Gastroesophageal sphincter (tissue), 4 donors: ENCODE measurements around the gene COLEC11. TPM values are rescaled to one million over a fixed set of nuclear protein-coding genes. Genes with fewer than 3 reads are reported as not detected.

Experiments used
- ATAC-seq: fragments of 150-250 bp; one replicate; pipeline ENCODE4 v1.9.1; 2016; ENCODE audit warnings: mild to moderate bottlenecking, moderate library complexity
- H3K27ac ChIP-seq, 4 donors: fragments of 200-600 bp; sonication (generic) in 3 of 4; 1 replicate in 3 of 4; 2 replicates in 1 of 4; pipeline ENCODE4 v1.5.1; 2016 to 2019
- H3K27me3 ChIP-seq: fragments of 200-600 bp; sonication (generic); one replicate; pipeline ENCODE4 v1.5.1; 2019
- H3K36me3 ChIP-seq, 2 donors: fragments of 200-600 bp; sonication (generic); one replicate each; pipeline ENCODE4 v1.5.1; 2019; ENCODE audit warnings: control low read depth in 1 of 2
- H3K4me1 ChIP-seq, 3 donors: fragments of 200-600 bp; sonication (generic); 1 replicate in 2 of 3; 2 replicates in 1 of 3; pipeline ENCODE4 v1.5.1; 2016 to 2019; ENCODE audit warnings: control low read depth in 2 of 3
- H3K4me3 ChIP-seq, 2 donors: fragments of 200-600 bp; sonication (generic); one replicate each; pipeline ENCODE4 v1.5.1; 2019; ENCODE audit warnings: mild to moderate bottlenecking in 1 of 2, moderate library complexity in 1 of 2
- H3K9me3 ChIP-seq, 3 donors: fragments of 200-600 bp; sonication (generic); one replicate each; pipeline ENCODE4 v1.5.1; 2017 to 2019; ENCODE audit warnings: control low read depth in 2 of 3
- EP300 ChIP-seq: sonication (generic); formaldehyde crosslinking; IDR thresholded peaks from one replicate; pipeline ENCODE4 v1.6.1; 2017; ENCODE audit warnings: antibody characterized with exemption, mild to moderate bottlenecking
- POLR2A ChIP-seq, 2 donors: fragments of 450-650 bp; IDR thresholded peaks; one replicate each; pipeline ENCODE4 v1.6.1; 2017; ENCODE audit warnings: antibody characterized with exemption in 2 of 2, mild to moderate bottlenecking in 2 of 2, moderate library complexity in 1 of 2
- POLR2AphosphoS5 ChIP-seq: sonication (generic); formaldehyde crosslinking; IDR thresholded peaks from one replicate; pipeline ENCODE4 v1.6.1; 2017; ENCODE audit warnings: antibody characterized with exemption
- WGBS, 2 donors: methylation state at CpG; one replicate each; pipeline ENCODE4 v1.1.5; 2018; ENCODE audit warnings: low coverage in 1 of 2; 5-methylcytosine and 5-hydroxymethylcytosine counted together
- total RNA-seq, 4 donors: library from RNA; depleted of rRNA; stranded (reverse); fragments of >200 nt; gene quantifications; one replicate each; pipeline ENCODE4 v1.1.0, GENCODE V29; 2016
- TF ChIP-seq, protein P1 (sequence below), 4 experiments: fragments of 200-600 bp in 2 of 4; fragments of 450-650 bp in 2 of 4; sonication (generic) in 1 of 4; IDR thresholded peaks; one replicate each; pipeline ENCODE4 v1.5.1; 2017 to 2019; ENCODE audit warnings: antibody characterized with exemption in 4 of 4, mild to moderate bottlenecking in 2 of 4, moderate library complexity in 2 of 4

The COLEC11 gene
- total RNA-seq, 4 donors from 2014 or later = 0.57 to 5.0 (median 3.1) TPM

DNA sequence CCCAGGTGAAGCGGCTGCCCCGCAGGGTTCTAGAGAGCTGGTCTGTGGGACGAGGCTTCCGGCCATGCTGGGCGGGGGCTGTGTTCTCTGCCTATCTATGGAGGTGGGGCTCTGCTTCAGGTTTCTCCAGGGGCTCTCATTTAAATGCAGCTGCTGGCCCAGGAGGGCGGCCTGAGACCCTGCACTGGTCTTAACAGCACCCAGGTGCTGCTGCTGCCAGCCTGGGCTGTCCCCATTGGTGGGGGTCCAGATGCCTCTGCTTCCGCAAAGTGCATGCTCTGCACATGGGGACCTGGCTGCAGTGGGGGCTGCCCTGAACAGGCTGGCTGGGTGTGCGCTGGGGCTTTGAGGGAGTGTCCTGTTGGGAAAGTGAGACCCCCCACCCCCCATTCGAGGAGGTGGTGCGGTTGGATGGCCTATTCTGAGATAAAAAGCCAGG lies 33.3 kb downstream of the COLEC11 start:
- Histone ChIP-seq H3K27me3 (no peaks in the 10 kb centered on the region), H3K27ac (peak overlapping the region in 1 of 4 donors; percentile 24), H3K4me1 (peaks cover 0 to 45% (median 0%) of the 10 kb centered on the region in 3 donors), H3K9me3 (peaks cover 0 to 15% (median 0%) of the 10 kb centered on the region in 3 donors), H3K36me3 (no peaks in the 10 kb centered on the region), H3K4me3 (no peak overlapping the region)
- TF ChIP-seq POLR2A (IDR thresholded peaks at IDR 0.05) = no peak
- TF ChIP-seq POLR2AphosphoS5 = no peak
- TF ChIP-seq, protein P1, sequence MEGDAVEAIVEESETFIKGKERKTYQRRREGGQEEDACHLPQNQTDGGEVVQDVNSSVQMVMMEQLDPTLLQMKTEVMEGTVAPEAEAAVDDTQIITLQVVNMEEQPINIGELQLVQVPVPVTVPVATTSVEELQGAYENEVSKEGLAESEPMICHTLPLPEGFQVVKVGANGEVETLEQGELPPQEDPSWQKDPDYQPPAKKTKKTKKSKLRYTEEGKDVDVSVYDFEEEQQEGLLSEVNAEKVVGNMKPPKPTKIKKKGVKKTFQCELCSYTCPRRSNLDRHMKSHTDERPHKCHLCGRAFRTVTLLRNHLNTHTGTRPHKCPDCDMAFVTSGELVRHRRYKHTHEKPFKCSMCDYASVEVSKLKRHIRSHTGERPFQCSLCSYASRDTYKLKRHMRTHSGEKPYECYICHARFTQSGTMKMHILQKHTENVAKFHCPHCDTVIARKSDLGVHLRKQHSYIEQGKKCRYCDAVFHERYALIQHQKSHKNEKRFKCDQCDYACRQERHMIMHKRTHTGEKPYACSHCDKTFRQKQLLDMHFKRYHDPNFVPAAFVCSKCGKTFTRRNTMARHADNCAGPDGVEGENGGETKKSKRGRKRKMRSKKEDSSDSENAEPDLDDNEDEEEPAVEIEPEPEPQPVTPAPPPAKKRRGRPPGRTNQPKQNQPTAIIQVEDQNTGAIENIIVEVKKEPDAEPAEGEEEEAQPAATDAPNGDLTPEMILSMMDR (IDR thresholded peaks at IDR 0.05) = no peak
- no peak for TF ChIP-seq EP300
- WGBS, 2 donors = no CpG with 5 or more reads among the region's 10 CpGs
- no peak for ATAC-seq

DNA sequence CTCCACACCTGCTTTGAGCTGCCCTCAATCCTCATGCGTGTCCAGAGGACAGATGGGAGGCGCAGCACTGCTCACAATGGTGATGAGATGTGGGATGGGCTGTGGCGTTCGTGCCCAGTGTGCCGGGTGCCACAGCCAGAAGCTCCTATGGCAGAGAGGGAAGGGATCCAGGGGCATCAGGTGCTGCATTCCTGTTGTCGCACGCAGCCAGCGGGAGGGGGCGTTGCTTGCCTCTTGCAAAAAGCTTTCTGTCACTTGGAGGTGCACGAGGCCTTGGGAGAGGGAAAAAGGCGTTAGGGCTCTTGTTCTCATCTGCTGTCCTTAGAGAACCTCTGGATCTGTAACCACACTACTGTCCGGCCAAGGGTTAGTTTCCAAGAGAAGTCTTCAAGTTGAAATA lies 33.9 kb downstream of the COLEC11 start:
- H3K9me3 ChIP-seq = peaks cover 0 to 10% (median 0%) of the 10 kb centered on the region in 3 donors
- H3K27ac ChIP-seq = no peak overlapping the region
- peaks cover 0 to 45% (median 0%) of the 10 kb centered on the region in 3 donors for H3K4me1 ChIP-seq
- no peak overlapping the region for H3K4me3 ChIP-seq
- H3K27me3 ChIP-seq = no peaks in the 10 kb centered on the region
- 27 to 46% methylated on average over 2 to 3 of the region's 12 CpGs for WGBS, 2 donors
- ATAC-seq = no peak
- no peaks in the 10 kb centered on the region for H3K36me3 ChIP-seq
- TF ChIP-seq POLR2AphosphoS5 (no peak), EP300 (no peak), POLR2A (IDR thresholded peaks at IDR 0.05) (no peak)
- TF ChIP-seq, protein P1 (IDR thresholded peaks at IDR 0.05) = no peak

DNA sequence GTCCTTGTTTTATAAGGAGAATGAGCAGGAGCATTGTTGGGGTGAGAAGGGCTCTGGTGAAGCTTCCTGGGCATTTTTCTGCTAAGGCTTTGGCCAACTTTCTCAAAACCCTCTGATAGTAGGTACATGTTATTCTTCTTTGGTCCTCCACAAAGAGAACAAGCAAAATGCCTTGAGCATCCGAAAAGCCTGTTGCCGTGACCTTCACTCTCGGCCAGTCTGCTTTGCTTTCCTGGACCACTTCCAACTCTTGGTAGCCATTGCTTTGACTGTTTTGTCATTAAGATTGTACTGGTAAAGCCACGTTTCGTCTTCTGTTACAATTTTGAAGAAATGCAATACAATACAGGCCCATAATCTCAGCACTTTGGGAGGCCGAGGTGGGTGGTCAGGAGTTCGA lies 35.7 kb downstream of the COLEC11 start:
- Histone ChIP-seq H3K36me3 (no peaks in the 10 kb centered on the region), H3K4me3 (no peak overlapping the region), H3K9me3 (no peaks in the 10 kb centered on the region), H3K27me3 (no peaks in the 10 kb centered on the region), H3K4me1 (peaks cover 0 to 45% (median 0%) of the 10 kb centered on the region in 3 donors), H3K27ac (no peak overlapping the region)
- TF ChIP-seq, protein P1 (IDR thresholded peaks at IDR 0.05) = no peak
- TF ChIP-seq EP300 (no peak), POLR2AphosphoS5 (no peak), POLR2A (IDR thresholded peaks at IDR 0.05) (no peak)
- ATAC-seq = no peak
- WGBS, 2 donors = 63 to 68% methylated on average over 4 to 6 of the region's 7 CpGs

DNA sequence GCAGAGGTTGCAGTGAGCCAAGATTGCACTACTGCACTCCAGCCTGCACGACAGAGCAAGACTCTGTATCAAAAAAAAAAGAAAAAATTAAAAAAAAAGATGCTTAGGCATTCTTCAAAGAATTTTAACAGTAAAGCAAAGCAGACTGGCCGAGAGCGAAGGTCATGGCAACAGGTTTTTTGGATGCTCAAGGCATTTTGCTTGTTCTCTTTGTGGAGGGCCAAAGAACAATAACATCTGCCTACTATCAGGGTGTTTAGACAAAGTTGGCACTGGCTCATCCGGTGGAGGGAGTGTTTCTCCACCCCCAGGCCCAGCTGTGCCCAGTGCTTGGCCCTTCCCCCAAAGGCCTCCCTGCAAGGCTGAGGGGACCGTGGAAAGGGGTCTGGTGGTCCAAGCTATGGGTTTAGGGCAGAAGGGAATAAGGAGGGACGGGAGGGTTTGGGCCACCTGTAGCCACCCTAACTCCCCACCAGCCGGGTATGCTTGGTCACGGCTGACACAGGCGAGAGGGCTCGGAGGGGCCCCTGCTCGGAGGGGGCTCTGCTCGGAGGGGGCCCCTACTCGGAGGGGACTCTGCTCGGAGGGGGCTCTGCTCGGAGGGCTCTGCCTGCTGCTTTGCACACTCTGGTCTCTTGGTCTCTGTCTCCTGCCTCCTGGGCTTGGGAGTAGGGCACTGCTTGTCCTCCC lies 36.4 kb downstream of the COLEC11 start:
- WGBS, 2 donors = 59 to 64% methylated on average over 3 to 4 of the region's 15 CpGs
- TF ChIP-seq POLR2A (IDR thresholded peaks at IDR 0.05) (no peak), POLR2AphosphoS5 (no peak), EP300 (no peak)
- TF ChIP-seq, protein P1 (IDR thresholded peaks at IDR 0.05) = no peak
- Histone ChIP-seq H3K27me3 (no peaks in the 10 kb centered on the region), H3K9me3 (no peaks in the 10 kb centered on the region), H3K4me1 (peaks cover 0 to 40% (median 0%) of the 10 kb centered on the region in 3 donors), H3K4me3 (no peak overlapping the region), H3K36me3 (no peaks in the 10 kb centered on the region), H3K27ac (no peak overlapping the region)
- no peak for ATAC-seq
